ENCODE measurements around the gene CACNA1C.
"Not testable (repeated sequence)": the region's sequence is repeated elsewhere in the genome, so short reads cannot be mapped to it uniquely, and the experiment has no call there.

The CACNA1C gene

GRCh38 chr12:2094597-2094996, 41.8 kb downstream of the CACNA1C start:
- DNase-seq (ENCODE audit: low spot score), result no peak
- TF ChIP-seq CTCF (IDR thresholded peaks at IDR 0.05; ENCODE audit: extremely low read depth, missing control alignments), result no peak

GRCh38 chr12:2095878-2096277, 43.1 kb downstream of the CACNA1C start:
- no peak for TF ChIP-seq CTCF (IDR thresholded peaks at IDR 0.05; ENCODE audit: extremely low read depth, missing control alignments)
- DNase-seq (ENCODE audit: low spot score), result no peak

GRCh38 chr12:2097617-2098016, 44.8 kb downstream of the CACNA1C start:
- no peak for TF ChIP-seq CTCF (IDR thresholded peaks at IDR 0.05; ENCODE audit: extremely low read depth, missing control alignments)

GRCh38 chr12:2098852-2099251, 46.1 kb downstream of the CACNA1C start:
- DNase-seq (ENCODE audit: low spot score), result no peak
- no peak for TF ChIP-seq CTCF (IDR thresholded peaks at IDR 0.05; ENCODE audit: extremely low read depth, missing control alignments)

More at GRCh38 chr12:2097617-2098016, 44.8 kb downstream of the CACNA1C start:
- no peak for DNase-seq (ENCODE audit: low spot score)

GRCh38 chr12:2099595-2099994, 46.8 kb downstream of the CACNA1C start:
- no peak for TF ChIP-seq CTCF (IDR thresholded peaks at IDR 0.05; ENCODE audit: extremely low read depth, missing control alignments)
- DNase-seq (ENCODE audit: low spot score), result no peak

- TF ChIP-seq CTCF (IDR thresholded peaks at IDR 0.05; ENCODE audit: extremely low read depth, missing control alignments), result no peak
- DNase-seq (ENCODE audit: low spot score), result no peak
Measured at GRCh38 chr12:2101359-2101758, 48.6 kb downstream of the CACNA1C start.

DNA sequence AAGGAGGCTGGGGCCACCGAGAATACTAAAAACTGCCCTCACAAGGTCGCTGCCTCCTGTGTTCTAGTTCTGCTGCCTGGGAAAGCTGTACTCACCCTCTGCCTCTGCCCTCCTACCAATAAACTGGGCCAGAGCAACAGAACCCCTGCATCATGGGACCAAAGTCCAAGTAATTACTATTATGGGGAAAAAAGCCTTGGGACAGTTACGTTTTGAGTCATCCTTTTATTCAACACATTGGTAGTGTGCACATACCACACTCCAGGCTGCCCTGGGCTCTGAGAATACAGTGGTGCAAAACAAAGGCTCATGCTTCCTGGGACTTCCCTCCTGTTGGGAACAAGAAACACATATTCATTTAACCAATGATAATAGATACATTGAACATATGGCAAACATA, 49.0 kb downstream of the CACNA1C start:
- TF ChIP-seq CTCF (IDR thresholded peaks at IDR 0.05; ENCODE audit: extremely low read depth, missing control alignments), result no peak
- DNase-seq (ENCODE audit: low spot score), result no peak

DNA sequence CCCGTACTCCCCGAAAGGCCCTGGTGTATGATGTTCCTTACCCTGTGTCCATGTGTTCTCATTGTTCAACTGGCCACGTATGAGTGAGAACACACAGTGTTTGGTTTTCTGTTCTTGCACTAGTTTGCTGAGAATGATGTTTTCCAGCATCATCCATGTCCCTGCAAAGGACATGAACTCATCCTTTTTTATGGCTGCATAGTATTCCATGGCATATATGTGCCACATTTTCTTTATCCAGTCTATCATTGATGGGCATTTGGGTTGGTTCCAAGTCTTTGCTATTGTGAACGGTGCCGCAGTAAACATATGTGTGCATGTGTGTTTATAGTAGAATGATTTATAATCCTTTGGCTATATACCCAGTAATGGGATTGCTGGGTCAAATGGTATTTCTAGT, 49.9 kb downstream of the CACNA1C start:
- not testable (repeated sequence) for DNase-seq (ENCODE audit: low spot score)

GRCh38 chr12:2105387-2105786, 52.6 kb downstream of the CACNA1C start:
- DNase-seq (ENCODE audit: low spot score), result not testable (repeated sequence)

Data from GM20000 (cell line).